ELR (cell line): Measurements from ENCODE around the gene PRSS35.
"Not testable (repeated sequence)": the region's sequence is repeated elsewhere in the genome, so short reads cannot be mapped to it uniquely, and the experiment has no call there.

Experiments used
- DNase-seq: peaks from one replicate; pipeline ENCODE4 v3.0.0-alpha.2; 2015; ENCODE audit warnings: low read depth

Gene PRSS35

DNA sequence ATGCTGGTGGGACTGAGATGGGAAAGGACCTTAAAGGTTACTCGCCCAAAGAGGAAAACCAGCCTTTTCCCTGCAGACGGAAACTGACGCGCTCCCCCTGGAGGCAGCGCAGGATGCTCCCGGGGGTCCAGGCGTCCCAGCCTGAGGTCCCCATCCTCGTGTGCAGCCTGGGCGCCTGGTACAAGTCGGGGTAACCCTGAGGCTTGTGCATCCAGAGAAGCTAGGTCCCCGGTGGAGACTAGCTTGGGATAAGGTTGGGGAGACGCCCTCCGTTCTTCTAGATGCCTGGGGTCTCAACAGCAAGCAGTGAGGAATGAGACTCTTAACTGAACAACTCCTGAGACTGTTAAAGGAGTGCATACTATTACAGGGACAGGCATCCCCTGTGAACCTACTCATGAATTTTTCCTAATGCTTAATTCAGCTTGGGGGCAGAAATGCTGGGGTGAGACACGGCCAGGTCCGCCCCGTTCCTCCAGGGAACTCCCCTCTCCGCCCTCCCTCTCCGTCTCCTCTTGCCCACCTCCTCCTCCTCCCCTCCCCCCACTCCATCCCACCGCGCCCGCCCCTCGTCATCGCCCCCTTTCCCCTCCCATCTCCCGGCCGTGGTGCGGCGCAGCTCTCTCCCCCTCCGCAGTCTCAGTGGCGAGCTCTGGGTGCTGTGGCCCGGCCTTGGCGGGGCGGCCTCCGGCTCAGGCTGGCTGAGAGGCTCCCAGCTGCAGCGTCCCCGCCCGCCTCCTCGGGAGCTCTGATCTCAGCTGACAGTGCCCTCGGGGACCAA is at the start of gene PRSS35:
Gene PRSS35, plus strand, starts transcription at position 634 of the 781 bp plus-strand sequence. CDS start 10,908 bp downstream, outside the sequence.
- peak; percentile 62 for DNase-seq

- peak; percentile 8 for DNase-seq
Observed at GRCh38 chr6:83463886-83464285, 48.4 kb upstream of the PRSS35 start.

DNA sequence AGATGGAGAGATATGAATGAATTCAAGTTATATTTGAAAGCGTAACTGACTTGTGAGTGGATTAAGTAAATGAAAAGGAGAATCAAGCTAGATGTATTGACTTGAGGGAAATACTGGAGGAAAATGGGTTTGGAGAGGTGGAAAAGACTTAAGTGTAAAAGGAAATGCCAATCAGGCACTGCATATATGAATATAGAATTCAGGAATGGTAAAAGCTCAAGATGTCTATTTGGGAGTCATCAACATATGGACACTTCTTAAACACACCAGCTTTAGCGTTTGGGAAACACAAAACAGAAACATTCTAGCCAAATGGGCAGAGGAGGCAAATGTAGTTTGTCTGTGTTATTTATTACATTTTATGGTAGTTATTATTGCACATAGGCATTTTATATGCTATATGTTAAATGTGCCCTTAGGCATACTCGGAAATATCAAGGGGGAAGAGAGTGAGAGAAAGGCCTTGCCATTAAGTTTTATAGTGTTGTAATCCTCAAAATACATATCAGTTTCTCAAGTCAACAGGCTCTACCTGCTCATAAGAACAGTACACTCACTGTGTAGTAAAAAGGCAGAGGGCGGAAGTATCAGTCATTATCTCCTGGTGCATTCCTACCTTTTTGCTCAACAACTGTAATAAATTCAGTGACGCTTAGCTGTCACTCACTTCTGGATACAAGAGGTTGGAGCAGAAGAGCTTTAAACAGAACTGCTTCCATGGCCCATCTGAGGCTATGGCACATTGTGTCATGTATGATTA is 47.8 kb upstream of the PRSS35 start:
- peak; percentile 6 for DNase-seq

DNA sequence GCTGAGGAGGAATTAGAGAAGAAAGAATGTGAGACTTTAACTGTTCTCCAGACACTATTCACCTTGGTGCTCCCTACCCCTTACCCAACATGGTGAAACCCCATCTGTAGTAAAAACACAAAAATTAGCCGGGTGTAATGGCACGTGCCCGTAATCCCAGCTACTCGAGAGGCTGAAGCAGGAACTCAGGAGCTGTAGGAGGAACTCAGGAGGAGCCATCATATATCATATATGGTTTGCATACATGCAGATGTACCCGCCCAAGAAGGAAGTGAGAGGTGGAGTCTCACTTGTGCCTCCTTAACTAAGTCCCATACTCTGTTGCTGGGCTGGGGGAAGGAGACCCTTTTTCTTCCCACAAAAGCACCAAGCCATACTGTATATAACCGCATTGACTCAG is 46.0 kb upstream of the PRSS35 start:
- DNase-seq: no peak

DNA sequence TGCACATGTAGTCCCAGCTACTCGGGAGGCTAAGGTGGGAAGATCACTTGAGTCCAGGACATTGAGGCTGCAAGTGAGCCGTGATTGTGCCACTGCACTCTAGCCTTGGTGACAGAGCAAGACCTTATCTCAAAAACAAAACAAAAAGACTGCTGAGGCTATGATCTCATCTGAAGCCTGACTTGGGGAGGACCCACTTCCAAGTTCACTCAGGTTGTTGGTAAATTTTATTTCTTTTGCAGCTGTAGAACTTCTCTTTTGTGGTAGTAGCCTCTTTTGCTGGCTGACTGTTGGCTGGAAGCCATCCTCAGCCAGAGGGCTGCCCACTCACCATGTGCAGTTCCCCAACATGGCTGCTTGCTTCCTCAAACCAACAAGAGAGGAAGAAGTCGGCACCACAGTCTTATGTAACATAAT is 44.7 kb upstream of the PRSS35 start:
- no peak for DNase-seq

DNA sequence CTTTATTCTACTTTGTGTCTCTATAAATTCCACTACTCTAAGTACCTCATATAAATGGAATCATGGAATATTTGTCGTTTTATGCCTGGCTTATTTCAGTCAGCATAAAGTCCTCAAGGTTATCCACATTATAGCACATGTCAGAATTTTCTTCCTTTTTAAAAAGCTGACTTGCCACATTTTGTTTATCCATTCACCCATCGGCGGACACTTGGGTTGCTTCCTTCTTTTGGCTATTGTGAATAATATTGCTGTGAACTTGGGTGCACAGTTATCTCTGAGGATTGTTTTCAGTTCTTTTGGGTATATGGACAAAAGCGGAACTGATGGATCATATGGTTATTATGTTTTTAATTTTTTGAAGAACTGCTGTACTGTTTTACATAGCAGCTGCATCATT is 42.3 kb upstream of the PRSS35 start:
- DNase-seq: no peak

DNA sequence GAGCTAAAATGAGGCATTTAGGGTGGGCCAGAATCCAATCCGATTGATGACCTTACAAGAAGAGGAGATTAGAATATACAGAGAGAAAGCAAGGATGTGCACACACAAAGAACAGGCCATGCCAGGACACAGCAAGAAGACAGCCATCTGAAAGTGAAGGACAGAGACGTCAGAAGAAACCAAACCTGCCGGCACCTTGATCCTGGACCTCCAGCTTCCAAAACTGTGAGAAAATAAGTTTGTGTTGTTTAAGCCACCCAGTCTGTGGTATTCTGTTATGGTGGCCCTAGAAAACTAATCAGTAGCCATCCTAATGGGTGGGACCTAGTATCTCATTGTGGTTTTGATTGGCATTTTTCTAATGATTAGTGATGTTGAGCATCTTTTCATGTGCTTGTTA is 41.7 kb upstream of the PRSS35 start:
- no peak for DNase-seq

GRCh38 chr6:83472767-83473166 is 39.6 kb upstream of the PRSS35 start:
- no peak for DNase-seq

- no peak for DNase-seq
Observed at GRCh38 chr6:83474309-83474708, 38.0 kb upstream of the PRSS35 start.

DNA sequence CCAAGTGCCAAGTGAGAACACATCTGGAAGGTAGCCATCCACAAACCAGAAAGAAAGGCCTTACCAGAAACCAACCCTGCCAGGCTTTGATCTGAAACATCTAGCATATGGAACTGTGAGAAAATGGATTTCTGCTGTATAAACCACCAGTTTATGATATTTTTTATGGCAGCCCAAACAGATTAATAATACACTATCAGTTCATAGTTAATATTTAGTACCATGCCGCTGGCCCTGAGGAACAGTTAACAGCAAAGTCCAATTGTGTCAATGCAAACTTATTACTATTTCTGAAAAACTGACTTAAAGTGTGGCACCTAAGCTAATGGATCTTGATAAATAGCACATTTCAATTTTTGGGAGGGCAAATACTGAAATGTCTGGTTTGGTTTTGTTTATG is 35.4 kb upstream of the PRSS35 start:
- DNase-seq: no peak

DNA sequence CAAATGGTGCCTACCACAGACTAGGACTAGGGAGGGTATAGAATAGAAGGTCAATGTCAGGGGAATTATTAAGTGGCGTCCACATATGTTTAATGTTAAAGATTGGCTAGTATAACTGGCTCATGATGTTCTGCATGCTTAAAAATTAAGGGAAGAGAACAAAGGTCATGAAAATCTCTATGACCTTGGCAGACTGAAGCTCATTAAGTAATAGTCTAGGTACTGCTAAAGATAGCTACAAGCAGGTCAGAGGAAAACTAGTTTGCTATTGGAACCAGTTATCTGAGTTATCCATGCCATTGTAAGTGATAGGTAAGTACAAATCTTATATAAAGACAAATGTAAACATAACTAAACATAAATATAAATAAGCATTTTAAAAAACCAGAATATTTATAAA is 32.9 kb upstream of the PRSS35 start:
- DNase-seq: no peak

DNA sequence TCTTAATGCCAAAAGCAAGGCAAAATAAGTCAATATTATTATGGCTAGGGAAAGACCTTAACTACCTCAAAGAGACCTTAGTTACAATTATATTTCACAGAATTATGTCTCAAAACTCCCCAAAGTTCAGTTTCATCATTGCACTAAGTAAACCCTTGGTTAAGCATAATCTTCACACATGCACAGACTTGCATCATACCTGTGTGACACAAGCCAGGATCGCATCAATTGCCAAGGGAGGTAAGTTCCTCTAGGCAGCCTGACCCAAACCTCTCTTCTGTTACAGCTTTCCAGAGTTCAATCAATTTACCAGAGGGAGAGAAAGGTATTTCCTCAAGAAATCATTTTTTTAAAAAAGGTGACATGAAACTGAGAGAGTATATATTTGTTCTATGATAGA is 31.9 kb upstream of the PRSS35 start:
- DNase-seq: no peak

GRCh38 chr6:83481938-83482337 is 30.4 kb upstream of the PRSS35 start:
- DNase-seq: not testable (repeated sequence)

GRCh38 chr6:83488448-83488847 is 23.9 kb upstream of the PRSS35 start:
- no peak for DNase-seq

GRCh38 chr6:83488861-83489260 is 23.5 kb upstream of the PRSS35 start:
- DNase-seq: no peak

DNA sequence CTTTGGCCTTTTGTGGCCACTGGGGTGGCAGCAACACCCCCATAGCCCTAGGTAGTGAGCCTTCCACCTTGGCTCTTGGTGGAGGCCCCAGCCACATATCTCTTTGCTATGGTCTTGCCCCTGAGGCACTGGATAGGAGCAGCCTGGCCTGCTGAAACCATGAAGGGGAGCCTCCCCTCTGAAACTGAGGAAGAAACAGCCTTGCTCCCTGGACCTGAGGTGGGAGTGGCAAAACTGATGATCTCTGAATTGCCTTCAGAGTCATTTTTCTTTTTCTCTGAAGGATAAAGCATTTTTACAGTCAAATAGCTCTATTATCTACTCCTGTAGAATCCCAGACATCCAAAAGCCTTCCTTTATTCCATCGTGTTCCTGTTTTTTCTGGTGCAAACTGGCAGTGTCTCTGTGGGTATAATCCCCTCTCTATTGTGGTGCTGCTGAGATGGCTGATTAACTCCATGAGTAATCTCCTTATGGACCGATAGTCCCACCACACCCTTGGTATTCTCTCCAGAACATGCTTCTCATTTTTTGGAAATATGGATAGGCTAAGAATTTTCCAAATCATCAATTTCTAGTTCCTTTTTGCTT is 22.0 kb upstream of the PRSS35 start:
- no peak for DNase-seq

DNA sequence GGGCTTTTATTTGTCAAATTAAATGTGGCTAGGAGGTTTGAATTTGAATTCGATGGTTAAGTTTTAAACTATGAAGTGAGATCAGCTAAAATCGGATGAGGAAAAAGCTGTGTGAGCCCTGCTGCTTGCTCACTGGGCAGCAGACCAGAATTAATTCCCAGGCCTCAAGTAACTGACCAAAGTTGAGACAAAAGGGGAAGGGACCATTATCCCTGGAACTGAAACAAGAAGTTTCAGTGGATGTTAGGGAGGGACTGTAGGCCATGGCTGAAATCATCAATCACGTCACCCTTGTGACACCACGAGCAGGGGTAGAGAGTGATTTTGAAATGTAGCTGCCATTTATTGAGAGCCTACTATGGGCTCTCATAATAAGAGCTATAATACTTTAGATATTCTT is 7.0 kb upstream of the PRSS35 start:
- DNase-seq: no peak

GRCh38 chr6:83509441-83509840 is 2.9 kb upstream of the PRSS35 start:
- DNase-seq: peak; percentile 13

DNA sequence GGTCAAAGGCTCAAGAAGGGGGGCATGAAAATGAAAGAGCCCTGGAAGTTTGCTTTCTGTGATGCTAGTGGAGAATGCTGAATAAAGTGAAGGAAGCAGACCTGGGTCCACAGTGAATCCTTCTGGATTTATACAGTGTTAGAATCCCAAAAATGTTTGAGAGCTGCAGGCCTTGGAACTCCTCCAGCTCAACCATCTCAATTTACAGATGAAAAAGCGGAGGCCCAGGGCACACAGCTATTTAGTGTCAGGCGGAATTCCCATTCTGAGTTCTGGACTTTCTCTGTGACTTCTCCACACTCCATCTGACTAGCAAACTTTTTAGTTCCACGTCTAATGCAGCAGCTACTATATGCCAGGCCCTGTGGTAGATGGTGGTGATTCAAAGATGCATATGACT is 1.5 kb upstream of the PRSS35 start:
- no peak for DNase-seq

DNA sequence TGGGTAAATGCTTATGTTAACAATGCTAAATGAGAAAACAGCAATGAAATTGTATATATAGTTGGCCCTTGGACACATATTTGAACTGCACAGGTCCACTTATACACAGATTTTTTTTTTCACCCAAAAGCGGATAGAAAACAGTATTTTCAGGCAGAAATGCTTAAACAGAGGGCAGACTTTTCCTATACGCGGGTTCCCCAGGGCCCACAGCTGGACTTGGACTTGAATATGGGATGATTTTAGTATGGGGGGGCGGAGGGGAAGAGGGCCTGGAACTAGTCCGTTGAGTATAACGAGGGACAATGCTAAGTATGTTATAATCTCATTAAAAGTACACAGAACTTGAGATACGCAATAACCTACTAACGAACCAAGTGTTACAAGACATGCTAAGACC is 1.1 kb upstream of the PRSS35 start:
- DNase-seq: no peak

DNA sequence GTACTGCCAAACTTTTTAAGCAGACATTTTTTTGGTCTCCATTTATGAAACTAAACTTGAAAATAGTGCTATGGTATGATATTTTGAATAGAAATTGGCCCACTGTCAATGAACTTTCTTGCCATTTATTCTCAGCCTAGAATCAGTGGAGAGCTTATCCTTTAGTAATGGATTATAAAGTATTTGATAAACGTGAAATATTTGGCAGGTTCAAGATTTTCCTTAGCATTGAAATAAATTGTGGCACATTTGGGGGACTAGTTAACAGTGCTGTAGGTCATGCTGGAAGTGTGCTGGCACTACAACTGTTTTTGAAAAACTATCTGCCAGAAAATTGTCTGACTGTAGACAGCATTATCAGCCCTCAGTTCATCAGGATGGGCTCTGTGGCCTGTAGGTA is 2.1 kb downstream of the PRSS35 start:
- DNase-seq: no peak

- peak; percentile 74 for DNase-seq
Observed at GRCh38 chr6:83514866-83515466, 2.6 kb downstream of the PRSS35 start.

GRCh38 chr6:83517500-83517899 is 5.2 kb downstream of the PRSS35 start:
- no peak for DNase-seq
